ENCODE data around the gene FAM234B. TPM values are rescaled to one million over a fixed set of nuclear protein-coding genes. Genes with fewer than 3 reads are reported as not detected.

The FAM234B gene
- total and polyA plus RNA-seq, 2 of the 8 experiments (the other 6 are each of a cell fraction or from before 2014, with no cell fraction given): 12.5 to 29.1 TPM

DNA sequence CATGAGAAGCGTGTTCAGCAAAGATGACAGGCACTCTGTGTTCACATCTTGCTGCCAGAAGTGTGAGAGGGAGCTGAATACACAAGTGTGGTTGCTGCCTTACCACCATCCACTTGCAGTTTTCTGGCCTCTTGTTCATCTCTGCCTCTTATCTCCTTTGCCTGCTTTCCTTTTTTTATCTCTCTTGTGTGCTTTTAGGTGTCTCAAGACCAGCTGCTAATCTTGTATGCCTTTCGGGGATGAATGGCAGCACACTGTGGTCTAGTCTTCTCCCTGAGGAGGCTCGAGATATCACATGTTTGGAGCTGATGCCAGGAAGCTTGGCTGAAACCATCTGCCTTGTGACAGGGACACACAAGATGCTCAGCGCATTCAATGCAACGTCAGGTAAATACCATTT, 17.2 kb downstream of the FAM234B start:
- no peaks in the 10 kb centered on the region; a peak in 1 of 7 replicates for H3K4me1 ChIP-seq (replicated peaks in 1 of 4; ENCODE audit: control insufficient read depth in 3 of 4, insufficient read depth in 4 of 4, low read length in 3 of 4)
- peaks cover 0 to 50% (median 22%) of the 10 kb centered on the region in 4 experiments; a peak in 6 of 8 replicates for H3K36me3 ChIP-seq (ENCODE audit: control insufficient read depth in 2 of 4, insufficient read depth in 4 of 4, low read length in 3 of 4)
- no peak overlapping the region for H2AK5ac ChIP-seq (ENCODE audit: low read depth, low read length)
- FAIRE-seq: no peak
- POLR2A ChIA-PET (ENCODE audit: partially characterized antibody): no interaction called here
- no peak overlapping the region for H3K23ac ChIP-seq (ENCODE audit: insufficient read length)
- 86% methylated on average over 5 of the region's 5 CpGs; no CpG with 5 or more reads in 1 of the 2 experiments for WGBS, 2 experiments (ENCODE audit: extremely low coverage in 1 of 2, insufficient coverage in 1 of 2, insufficient read length in 1 of 2, insufficient replicate concordance in 2 of 2, low coverage in 1 of 2, low lambda C conversion rate in 2 of 2, missing lambda C conversion rate in 1 of 2)
- H4K20me1 ChIP-seq (replicated peaks in 1 of 2; ENCODE audit: control insufficient read depth in 1 of 2, insufficient read depth in 2 of 2, low read length in 2 of 2): peaks cover 0 to 2% of the 10 kb centered on the region in 2 experiments
- H2BK5ac ChIP-seq (ENCODE audit: low read depth, low read length): no peak overlapping the region
- H3K23me2 ChIP-seq (ENCODE audit: low read depth, low read length): no peaks in the 10 kb centered on the region
- H3K18ac ChIP-seq (ENCODE audit: extremely low read depth, low read length): no peak overlapping the region
- no peak overlapping the region for H2BK15ac ChIP-seq (ENCODE audit: low read length)
- CTCF ChIA-PET (ENCODE audit: partially characterized antibody): interaction anchor here (0.8 to 5.0 kb wide), 4 partner anchors 15 to 195 kb away, joined by 3 to 16 read pairs (median 3); no protein-coding TSS in a partner anchor
- H4K8ac ChIP-seq (ENCODE audit: extremely low read depth, insufficient read depth, low read length): no peak overlapping the region
- no peak overlapping the region for H2BK20ac ChIP-seq (ENCODE audit: low read length)
- H3K14ac ChIP-seq (ENCODE audit: insufficient read length): no peak overlapping the region
- H3K27me3 ChIP-seq (replicated peaks in 1 of 4; ENCODE audit: control insufficient read depth in 3 of 4, extremely low read depth in 1 of 4, insufficient read depth in 3 of 4, low read length in 3 of 4): no peaks in the 10 kb centered on the region
- H2BK12ac ChIP-seq (ENCODE audit: low read depth, low read length): no peak overlapping the region
- H3K79me1 ChIP-seq (ENCODE audit: low read depth, low read length): no peaks in the 10 kb centered on the region
- no peak overlapping the region for H3K9ac ChIP-seq (replicated peaks in 1 of 4; ENCODE audit: extremely low read depth in 1 of 4, low read depth in 3 of 4, low read length in 3 of 4)
- no peak overlapping the region for H4K91ac ChIP-seq (replicated peaks; ENCODE audit: insufficient read length, low read length)
- no peaks in the 10 kb centered on the region for H3K9me3 ChIP-seq (ENCODE audit: insufficient read depth in 2 of 2, low read depth in 1 of 2, low read length in 1 of 2)
- H3K4ac ChIP-seq (replicated peaks; ENCODE audit: insufficient read length, low read depth, low read length): no peak overlapping the region
- H2BK120ac ChIP-seq (replicated peaks; ENCODE audit: low read depth, low read length): no peak overlapping the region
- no peak overlapping the region for H3K27ac ChIP-seq (ENCODE audit: low read depth, low read length)
- H4K5ac ChIP-seq (ENCODE audit: insufficient read length, low read depth, low read length): no peak overlapping the region
- H3K56ac ChIP-seq (replicated peaks; ENCODE audit: insufficient read length, low read depth, low read length): no peak overlapping the region
- H2AFZ ChIP-seq (ENCODE audit: low read length): no peak overlapping the region
- H3K4me2 ChIP-seq (ENCODE audit: insufficient read depth in 1 of 2, low read depth in 2 of 2, low read length in 2 of 2): no peak overlapping the region
- no peak overlapping the region for H3K4me3 ChIP-seq (ENCODE audit: extremely low read depth in 1 of 4, insufficient read depth in 2 of 4, low read depth in 3 of 4, low read length in 4 of 4)
- H3K79me2 ChIP-seq (ENCODE audit: control insufficient read depth in 1 of 2, insufficient read depth in 2 of 2, low read length in 2 of 2): no peaks in the 10 kb centered on the region
- no peak for DNase-seq (ENCODE audit: low read depth in 1 of 2, low spot score in 2 of 2)
- TF ChIP-seq ATF2 (IDR thresholded peaks at IDR 0.05; ENCODE audit: low read length) (no peak), YY1 (IDR thresholded peaks at IDR 0.05; ENCODE audit: low read depth, low read length) (no peak), RBBP5 (IDR thresholded peaks at IDR 0.05; ENCODE audit: borderline replicate concordance, low read depth, low read length) (no peak), POU5F1 (IDR thresholded peaks at IDR 0.05; ENCODE audit: low read depth, low read length) (no peak), TEAD4 (IDR thresholded peaks at IDR 0.05; ENCODE audit: low read depth, low read length) (no peak)
